AG08396 (cell line): Measurements from ENCODE around the gene OMA1.

Experiments used
- DNase-seq: peaks from one replicate; pipeline ENCODE4 v3.0.0; 2012; ENCODE audit warnings: low spot score, mixed read lengths

Gene OMA1

GRCh38 chr1:58431901-58432620 is 114.5 kb downstream of the OMA1 start:
- DNase-seq = no peak
